Peyer's patch (tissue), 4 donors: Measurements from ENCODE around the gene SLC4A1.

ENCODE experiments used
- POLR2A ChIP-seq, 2 donors: fragments of 450-650 bp; IDR thresholded peaks; one replicate each; pipeline ENCODE4 v1.5.1; 2017; ENCODE audit warnings: antibody characterized with exemption in 2 of 2, mild to moderate bottlenecking in 2 of 2, moderate library complexity in 2 of 2
- TF ChIP-seq, protein P1 (sequence below), 6 experiments: fragments of 450-650 bp in 4 of 6; fragments of 200-600 bp in 2 of 6; sonication (generic) in 1 of 6; IDR thresholded peaks; one replicate each; pipeline ENCODE4 v1.5.1; 2017 to 2019; ENCODE audit warnings: antibody characterized with exemption in 6 of 6, mild to moderate bottlenecking in 3 of 6, moderate library complexity in 1 of 6

DNA sequence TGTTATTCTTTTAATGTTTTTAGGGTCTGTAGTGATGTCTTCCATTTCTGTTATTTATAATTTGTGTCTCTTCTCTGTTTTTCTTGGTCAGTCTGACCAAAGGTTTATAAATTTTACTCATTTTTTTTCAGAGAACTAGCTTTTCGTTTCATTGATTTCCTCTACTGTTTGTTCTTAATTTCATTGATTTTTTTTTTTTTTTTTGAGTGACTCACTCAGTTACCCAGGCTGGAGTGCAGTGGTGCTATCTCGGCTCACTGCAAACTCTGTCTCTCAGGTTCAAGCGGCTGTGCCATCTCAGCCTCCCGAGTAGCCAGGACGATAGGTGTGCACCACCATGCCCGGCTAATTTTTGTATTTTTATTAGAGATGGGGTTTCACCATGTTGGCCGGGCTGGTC is 35.9 kb downstream of the SLC4A1 start:
- TF ChIP-seq, protein P1, sequence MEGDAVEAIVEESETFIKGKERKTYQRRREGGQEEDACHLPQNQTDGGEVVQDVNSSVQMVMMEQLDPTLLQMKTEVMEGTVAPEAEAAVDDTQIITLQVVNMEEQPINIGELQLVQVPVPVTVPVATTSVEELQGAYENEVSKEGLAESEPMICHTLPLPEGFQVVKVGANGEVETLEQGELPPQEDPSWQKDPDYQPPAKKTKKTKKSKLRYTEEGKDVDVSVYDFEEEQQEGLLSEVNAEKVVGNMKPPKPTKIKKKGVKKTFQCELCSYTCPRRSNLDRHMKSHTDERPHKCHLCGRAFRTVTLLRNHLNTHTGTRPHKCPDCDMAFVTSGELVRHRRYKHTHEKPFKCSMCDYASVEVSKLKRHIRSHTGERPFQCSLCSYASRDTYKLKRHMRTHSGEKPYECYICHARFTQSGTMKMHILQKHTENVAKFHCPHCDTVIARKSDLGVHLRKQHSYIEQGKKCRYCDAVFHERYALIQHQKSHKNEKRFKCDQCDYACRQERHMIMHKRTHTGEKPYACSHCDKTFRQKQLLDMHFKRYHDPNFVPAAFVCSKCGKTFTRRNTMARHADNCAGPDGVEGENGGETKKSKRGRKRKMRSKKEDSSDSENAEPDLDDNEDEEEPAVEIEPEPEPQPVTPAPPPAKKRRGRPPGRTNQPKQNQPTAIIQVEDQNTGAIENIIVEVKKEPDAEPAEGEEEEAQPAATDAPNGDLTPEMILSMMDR (IDR thresholded peaks at IDR 0.05): no peak
- TF ChIP-seq POLR2A (IDR thresholded peaks at IDR 0.05): no peak
